HG03521 (cell line): ENCODE results near the gene POU2AF1.

Source experiments
- ATAC-seq: cut with Tn5 transposase; IDR thresholded peaks from one replicate; pipeline ENCODE4 v1.9.1; 2021; ENCODE audit warnings: mild to moderate bottlenecking, moderate library complexity; ENCODE audit not compliant: unreplicated experiment

Gene POU2AF1

GRCh38 chr11:111388842-111389241 is 9.8 kb upstream of the POU2AF1 start:
- ATAC-seq = no peak

GRCh38 chr11:111388420-111388819 is 9.3 kb upstream of the POU2AF1 start:
- ATAC-seq = no peak

GRCh38 chr11:111387363-111387762 is 8.3 kb upstream of the POU2AF1 start:
- ATAC-seq = no peak

GRCh38 chr11:111386611-111387150 is 7.6 kb upstream of the POU2AF1 start:
- ATAC-seq = no peak

DNA sequence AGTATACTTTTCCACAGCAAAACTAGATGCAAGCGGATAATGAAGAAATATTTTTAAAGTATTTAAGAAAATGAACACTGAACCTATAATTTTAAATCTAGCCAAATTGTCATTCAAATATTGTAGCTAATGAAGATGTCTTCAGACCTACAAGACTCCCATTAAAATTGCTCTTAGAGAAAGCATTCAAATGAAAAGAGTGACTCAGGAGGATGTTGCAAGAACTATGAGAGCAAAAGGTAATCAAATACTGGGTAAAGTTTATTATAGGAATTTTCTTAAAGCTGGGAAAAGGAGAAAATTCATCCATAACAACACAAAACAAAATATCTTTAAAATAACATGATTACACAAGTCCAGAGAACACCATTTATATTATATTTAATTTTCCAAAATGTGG is 5.4 kb upstream of the POU2AF1 start:
- no peak for ATAC-seq

DNA sequence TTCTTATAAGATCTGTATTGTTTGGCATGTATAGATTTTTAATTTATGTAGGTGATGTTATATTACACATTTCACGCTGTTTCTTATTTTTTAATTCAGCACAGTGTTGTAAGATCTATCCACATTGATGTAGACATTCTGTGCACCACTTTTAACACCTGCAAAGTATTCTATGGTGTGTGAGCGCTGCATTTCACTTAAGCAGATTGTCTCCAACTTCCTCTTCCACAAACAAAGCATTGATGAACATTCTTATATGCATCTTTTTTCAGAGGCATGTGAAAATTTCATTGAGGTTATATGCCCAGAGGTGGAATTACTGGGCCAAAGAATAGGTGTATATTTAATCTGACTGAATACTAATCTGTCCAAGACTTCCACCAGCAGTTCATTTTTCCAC is 3.4 kb upstream of the POU2AF1 start:
- ATAC-seq = no peak

DNA sequence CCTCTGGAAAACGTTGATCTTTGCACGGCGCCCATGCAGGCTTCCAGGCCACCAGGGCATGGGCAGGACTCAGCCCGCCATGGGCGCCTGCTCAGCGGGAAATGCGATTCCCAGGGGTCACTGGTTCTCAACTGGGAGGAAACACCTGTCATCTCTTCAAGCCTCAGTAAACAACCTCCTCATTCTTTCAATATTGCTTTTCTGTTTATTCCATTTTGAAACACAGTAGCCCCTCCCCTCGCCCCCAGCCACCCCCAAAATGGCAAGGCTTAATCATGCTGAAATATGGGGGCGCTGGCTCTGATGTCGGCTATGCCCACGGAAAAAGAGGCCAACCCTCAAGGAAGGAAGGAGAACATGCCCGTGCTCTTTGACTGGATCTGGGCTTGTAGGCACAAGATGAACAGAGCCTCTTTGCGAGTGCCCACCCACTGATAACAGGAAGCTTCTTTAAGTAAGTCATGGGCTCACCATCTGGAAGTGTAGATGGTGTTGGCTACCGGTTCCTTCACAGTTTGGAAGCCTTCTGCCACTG is 594 bp upstream of the POU2AF1 start:
- peak; percentile 18 for ATAC-seq

- ATAC-seq = no peak
Measured at GRCh38 chr11:111378185-111378860, 752 bp downstream of the POU2AF1 start.

DNA sequence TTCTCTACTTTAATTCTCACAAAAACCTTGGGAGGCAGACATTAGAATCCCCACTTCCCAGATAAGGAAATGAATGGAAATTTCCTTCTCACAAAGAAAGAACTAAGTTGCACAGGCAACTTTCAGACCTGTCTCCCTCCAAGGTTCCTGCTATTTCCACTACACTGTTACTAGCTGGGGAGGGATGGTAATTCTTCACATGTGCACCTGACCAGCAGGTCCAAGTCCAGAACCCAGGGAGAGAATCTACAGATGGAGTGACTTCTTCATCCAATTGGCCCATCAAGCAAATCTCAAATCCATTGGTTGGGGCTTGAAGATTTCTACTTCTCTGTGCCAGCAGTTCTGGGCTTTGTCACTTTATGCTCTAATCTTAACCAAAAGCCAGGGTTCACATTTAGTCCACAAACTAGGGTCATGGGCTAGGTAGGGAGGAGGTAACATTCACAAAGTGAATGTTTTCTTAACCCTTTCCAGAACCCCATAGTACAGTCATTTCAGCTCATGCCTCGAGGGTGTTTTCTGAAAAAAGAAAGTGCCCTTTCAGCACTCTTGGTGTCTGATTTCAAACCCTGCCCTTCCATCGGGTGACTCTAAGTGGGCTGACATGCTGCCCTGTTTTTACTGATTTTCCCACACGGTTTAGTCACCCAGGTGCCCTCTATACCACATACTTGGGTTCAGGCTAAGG is 2.7 kb downstream of the POU2AF1 start:
- no peak for ATAC-seq

GRCh38 chr11:111373590-111373989 is 5.5 kb downstream of the POU2AF1 start:
- ATAC-seq = no peak

DNA sequence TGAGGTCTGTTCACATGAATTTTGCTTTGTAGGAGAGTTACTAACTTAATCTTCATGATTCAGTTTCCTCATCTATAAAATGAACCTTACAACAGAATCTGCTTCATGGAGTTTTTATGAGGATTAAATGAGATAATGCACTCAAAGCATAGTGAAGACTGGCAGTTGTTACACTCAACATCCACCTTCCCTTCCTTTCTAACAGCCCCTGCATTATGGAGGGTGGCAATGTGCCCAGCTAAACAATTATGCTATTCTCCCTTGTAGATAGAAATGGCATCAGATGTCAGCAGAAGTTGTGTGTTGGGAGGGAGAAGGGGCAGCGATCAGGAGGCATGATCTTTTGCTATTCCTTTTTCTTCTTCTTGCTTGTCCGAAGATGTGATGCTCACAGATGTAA is 6.5 kb downstream of the POU2AF1 start:
- no peak for ATAC-seq

- ATAC-seq = peak; percentile 42
Measured at GRCh38 chr11:111370902-111371578, 8.0 kb downstream of the POU2AF1 start.

GRCh38 chr11:111370270-111370901 is 8.7 kb downstream of the POU2AF1 start:
- ATAC-seq = no peak

GRCh38 chr11:111368285-111368560 is 10.9 kb downstream of the POU2AF1 start:
- ATAC-seq = no peak

GRCh38 chr11:111367411-111368284 is 11.4 kb downstream of the POU2AF1 start:
- ATAC-seq = peak; percentile 48

DNA sequence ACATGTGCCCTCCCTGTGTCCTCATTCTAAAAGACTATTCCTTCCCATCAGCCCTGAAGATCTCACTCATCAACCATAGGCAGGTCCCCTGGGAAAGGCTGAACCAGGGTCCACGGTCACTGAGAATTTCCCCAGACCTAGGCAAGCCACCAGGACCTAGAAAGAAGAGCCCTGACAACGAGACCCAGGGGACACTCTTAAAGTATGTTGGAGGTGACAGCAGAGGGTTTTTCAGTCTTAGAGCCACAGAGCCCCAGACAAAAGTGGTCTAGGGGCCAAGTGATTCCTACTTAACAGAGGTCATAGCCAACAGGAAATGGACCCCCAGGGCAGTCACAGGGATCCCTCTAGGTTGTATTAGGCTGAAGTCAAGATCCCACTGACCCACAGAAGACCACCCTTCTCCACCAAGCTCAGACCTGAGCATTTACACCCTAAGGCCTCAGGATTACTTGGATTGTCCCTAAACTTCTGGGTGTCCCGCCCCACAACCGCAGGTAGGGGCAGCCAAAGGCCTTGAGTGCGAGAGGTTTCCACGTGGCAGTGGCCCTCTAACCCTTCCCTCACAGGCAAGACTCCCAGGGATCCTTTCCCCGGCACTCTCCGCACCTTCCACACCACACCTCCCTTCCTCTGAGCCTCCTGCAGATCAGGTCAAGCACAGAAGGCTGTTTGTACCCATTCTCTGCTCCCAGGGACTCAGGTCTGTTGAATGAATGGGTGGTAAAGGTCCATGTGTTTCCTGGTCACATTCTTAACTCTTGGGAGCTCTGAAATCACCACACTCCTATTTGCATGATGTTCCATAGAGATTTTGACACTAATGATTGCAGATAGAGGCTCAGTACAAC is 12.3 kb downstream of the POU2AF1 start:
- ATAC-seq = no peak

DNA sequence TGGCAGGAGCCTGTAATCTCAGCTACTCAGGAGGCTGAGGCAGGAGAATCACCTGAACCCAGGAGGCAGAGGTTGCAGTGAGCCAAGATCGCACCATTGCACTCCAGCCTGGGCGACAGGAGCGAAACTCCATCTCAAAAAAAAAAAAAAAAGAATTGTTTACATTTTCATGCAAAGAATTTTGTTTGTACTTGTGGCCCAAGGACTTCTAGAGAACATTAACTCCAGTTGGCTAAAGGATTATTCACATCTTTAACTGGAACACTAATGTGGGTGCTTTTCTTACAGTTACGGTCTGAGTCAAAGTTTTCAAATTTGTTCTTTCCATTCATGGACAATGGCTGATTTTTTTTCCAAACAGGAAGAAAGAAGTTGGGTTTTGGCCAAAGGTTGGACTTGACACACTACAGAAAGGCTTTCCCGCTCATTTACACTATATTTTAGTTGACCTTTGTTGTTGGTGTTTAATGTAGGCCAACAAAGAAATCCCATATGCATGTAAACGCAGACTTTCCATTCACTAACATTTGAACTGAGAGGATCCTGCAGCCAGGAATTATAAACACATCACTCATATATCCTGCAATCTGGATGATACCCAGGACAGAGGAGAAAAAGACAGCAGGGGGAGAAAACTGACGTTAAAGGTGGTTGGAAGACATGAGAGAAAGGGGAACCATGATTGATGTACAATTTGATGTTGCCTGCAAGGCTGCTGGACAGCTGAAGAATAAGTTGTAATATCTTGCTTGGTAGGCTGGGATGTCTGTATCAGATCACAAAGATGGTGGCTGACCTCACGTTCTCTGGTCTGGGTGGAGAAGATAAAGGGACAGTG is 13.1 kb downstream of the POU2AF1 start:
- ATAC-seq = no peak

- no peak for ATAC-seq
Measured at GRCh38 chr11:111364503-111364902, 14.6 kb downstream of the POU2AF1 start.

DNA sequence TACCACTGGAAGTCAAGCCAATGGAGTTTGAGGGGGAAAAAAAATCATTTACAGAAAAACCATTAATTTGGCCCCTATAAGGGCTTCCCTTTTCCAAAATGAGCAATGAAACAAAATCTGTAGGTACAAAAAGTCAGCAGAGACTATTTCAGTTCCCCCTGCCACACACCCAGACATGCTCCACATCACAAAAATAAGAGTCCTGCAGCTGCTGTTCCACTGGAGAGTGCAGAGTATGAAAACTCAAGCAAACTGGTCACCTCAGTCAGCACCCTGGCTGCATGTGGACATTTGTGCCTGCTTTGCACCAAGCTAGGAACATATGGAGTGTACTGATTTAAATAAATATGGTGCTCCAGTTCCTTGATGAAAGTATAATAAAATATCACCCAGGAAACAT is 15.1 kb downstream of the POU2AF1 start:
- no peak for ATAC-seq
